Measurements from ENCODE around the gene ZG16B.
A peak's percentile ranks its signal among the peaks of the same experiment; 100 is the strongest.

The ZG16B gene

DNA sequence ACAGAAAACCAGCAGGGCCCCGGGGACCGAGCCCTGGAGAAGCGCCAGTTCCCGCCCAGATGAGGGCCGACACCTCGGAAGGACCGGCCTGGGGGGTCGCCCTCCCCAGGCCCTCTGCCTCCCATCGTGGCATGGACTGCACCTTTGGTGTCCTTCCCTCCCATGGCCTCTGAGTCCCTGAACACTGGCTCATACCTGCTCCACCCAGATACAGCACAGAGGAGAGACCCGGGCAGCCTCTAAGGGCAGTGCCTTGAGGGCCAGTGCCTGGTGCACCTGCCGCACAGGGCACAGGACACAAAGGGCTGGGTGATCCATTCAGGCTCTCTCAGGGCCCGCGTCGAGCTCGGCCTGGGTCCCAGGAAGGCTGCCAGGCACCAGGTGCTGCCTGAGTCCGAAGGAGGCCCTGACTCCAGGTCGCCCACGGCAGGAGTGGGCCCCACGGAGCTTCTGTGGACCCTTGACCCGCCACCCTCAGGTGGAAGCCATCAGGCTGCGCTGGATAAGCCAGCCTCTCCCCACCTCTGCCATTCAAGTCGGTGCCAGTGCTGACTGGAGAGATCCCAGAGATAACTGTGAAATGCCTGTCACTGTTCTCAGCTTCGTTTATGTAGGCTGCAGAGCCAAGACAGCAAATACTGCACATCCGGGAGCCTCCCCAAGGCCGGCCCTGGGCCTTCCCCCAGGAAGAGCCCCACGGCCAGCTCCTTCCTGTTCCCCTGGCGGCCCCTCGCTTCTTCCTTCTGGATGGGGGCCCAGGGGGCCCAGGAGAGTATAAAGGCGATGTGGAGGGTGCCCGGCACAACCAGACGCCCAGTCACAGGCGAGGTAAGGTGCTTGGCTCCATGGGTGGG lies at the start of gene ZG16B:
TSS of gene ZG16B (plus strand) at position 803 of the 854 bp plus-strand sequence. CDS start 139 bp downstream, outside the sequence.
- no peak for DNase-seq (ENCODE audit: extremely low read depth, low read depth)
- no peak for TF ChIP-seq CTCF (IDR thresholded peaks at IDR 0.05; ENCODE audit: low read depth, low read length, missing control alignments)
- H3K4me3 ChIP-seq (replicated peaks; ENCODE audit: low read depth, low read length), result no peak within 1 kb of the TSS

DNA sequence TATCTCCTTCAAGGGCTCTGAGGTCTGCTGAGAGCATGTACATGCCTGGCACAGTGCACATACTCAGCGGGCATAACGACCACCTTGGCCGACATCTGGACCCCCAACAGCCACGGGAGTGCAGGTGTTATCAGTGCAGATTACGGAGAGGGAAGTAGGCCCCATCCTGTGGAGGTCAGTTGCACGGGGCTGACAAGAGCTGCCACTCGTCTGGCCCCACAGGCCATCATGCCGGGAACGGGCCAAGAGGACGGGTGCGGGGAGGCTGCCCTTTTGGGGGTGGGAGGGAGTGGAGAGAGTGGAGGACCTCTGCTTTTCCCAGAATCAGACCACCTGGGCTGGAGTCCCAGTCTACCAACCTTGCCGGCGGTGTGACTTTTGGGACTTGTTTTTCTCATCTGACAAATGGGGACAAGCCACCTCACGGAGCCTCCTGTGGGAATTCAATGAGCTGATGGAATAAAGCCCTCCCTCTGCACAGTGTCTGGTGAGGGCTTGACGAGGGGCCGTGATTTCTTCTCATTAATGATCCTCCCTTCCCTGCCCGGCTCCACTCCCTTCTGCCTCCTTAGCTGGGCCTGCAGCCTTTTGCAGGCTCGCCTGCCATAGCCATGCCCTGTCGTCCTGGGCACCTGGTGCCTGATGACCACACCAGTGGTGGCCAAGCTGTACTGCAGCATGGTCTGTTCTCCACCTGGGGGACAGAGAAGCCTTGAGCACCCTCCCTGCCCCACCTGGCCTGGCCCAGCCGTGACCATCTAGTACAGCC lies 47.3 kb upstream of the ZG16B start:
- TF ChIP-seq CTCF (IDR thresholded peaks at IDR 0.05; ENCODE audit: low read depth, low read length, missing control alignments), result no peak
- H3K4me3 ChIP-seq (replicated peaks; ENCODE audit: low read depth, low read length), result no peak overlapping the region
- DNase-seq (ENCODE audit: extremely low read depth, low read depth), result no peak

DNA sequence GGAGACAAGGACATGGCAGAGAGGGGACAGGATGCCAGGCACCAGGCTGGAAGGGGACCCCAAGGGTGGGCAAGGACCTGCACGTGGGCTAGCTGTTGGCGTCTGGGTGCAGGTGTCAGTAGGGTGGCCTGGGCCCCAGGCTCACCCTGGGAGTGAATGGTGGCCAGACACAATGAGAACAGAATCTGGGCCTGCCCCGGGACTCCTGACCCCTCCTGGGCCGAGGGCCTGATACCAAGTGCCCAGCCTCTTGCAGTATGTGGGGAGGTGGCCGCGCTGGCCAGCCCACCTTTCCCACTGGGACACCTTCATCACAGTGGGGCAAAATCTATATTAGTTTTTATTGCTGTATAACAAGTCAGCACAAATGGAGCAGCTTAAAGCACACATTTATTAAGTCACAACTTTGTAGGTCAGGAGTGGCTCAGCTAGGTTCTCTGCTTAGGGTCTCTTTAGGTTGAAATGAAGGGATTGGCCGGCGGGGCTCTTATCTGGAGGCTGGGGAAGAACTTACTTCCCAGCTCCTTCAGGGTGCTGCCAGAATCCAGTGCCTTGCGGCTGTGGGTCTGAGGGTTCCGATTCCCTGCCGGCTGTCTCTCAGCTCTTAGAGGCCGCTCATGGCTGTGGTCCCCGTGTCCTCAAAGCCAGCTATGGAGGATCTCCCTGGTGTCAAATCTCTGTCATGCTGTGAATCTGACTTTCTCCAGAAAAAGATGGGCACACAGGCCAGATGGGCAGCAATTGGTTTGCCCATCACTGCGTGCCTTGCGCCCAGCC lies 46.3 kb upstream of the ZG16B start:
- no peak overlapping the region for H3K4me3 ChIP-seq (replicated peaks; ENCODE audit: low read depth, low read length)
- no peak for TF ChIP-seq CTCF (IDR thresholded peaks at IDR 0.05; ENCODE audit: low read depth, low read length, missing control alignments)
- no peak for DNase-seq (ENCODE audit: extremely low read depth, low read depth)

- TF ChIP-seq CTCF (IDR thresholded peaks at IDR 0.05; ENCODE audit: low read depth, low read length, missing control alignments), result no peak
- no peak overlapping the region for H3K4me3 ChIP-seq (replicated peaks; ENCODE audit: low read depth, low read length)
- DNase-seq (ENCODE audit: extremely low read depth, low read depth), result no peak
These were observed 45.6 kb upstream of the ZG16B start for GRCh38 chr16:2784358-2785100.

DNA sequence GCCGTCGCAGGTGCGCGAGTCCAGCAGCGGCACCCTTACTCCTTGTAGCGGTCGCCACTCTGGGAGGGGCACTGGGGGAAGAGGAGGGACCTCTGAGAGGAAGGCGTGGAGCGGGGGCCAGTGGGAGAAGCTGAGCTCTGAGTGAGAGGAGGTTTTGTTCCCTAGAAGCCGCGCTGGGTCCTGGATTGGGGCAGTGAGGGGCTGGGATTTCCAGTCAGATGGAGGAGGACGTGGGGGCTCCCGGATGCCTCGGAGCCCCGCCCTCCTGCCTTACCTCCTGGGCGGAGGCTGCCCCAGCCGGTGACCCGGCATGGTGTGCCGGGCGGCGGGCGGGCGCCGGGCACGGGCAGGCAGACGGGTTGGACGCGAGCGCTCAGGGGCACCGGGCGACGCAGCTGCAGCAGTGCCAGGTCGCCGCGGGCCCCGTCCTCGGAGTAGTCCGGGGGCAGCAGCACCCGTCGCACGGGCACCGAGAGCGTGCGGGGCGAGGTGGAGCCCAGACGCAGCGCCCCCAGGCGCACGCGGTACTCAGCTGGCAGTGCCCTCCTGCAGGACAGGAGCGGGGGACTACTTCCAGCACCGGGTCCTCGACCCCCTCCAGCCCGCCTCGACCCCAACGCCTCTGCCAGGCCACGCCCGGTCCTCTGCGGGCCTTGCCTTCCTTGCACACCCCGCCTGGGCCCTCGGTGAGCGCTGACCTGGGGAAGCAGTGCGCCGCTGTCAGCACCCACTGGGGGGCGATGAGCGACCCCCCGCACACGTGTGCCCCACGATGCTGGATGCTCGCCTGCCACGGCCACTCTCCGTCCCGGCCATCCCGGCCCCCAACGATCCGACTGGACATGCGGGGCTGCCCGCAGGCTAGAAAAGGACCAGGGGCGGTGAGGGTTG lies 44.8 kb upstream of the ZG16B start:
- no peak overlapping the region for H3K4me3 ChIP-seq (replicated peaks; ENCODE audit: low read depth, low read length)
- no peak for DNase-seq (ENCODE audit: extremely low read depth, low read depth)
- TF ChIP-seq CTCF (IDR thresholded peaks at IDR 0.05; ENCODE audit: low read depth, low read length, missing control alignments), result peak; percentile 4

Measured in HFF-Myc (cell line).